GM19025 (cell line): ENCODE data around the gene FIG4.
"Not testable (repeated sequence)": the region's sequence is repeated elsewhere in the genome, so short reads cannot be mapped to it uniquely, and the experiment has no call there.

Experiments
- ATAC-seq: cut with Tn5 transposase; IDR thresholded peaks from one replicate; pipeline ENCODE4 v1.9.1; 2021; ENCODE audit warnings: mild to moderate bottlenecking, low read depth, moderate library complexity; ENCODE audit not compliant: unreplicated experiment

Gene FIG4

DNA sequence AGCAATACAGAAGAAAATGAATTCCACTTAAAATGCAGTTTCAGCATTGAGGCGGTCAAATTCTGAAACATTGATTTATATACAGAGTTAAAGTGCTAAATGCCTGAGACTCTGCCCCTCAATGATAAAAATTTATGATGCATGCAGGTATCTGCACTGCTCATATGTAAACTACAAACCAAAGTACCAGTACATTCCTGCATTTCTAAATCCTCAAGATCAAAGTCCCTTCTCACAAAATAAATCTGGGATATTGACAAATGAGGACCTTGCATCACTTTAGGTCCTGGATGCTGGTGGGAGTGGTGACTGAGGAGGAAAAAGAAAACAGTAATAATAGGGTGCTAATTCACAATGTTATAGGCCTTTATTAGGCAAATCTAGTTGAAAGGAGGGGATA lies 101.9 kb downstream of the FIG4 start:
- no peak for ATAC-seq

DNA sequence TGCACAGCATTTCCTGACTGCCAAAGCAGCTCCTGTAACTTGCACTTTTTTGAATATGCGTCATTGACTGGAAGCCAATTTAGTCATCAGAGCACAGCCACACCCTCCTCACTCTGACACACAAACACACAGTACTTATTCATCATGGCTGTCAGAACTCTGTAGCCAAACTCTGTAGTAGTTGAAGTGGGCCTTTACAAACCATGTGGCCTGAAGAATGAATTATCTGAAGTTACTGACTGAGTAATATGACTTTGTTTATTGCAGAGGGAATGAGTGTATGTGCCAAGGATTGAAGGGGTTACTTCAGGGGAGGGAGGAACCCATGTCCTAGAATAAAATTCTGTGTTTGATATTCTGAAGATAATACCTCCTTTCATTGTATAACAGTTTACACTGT lies 102.7 kb downstream of the FIG4 start:
- ATAC-seq: no peak

DNA sequence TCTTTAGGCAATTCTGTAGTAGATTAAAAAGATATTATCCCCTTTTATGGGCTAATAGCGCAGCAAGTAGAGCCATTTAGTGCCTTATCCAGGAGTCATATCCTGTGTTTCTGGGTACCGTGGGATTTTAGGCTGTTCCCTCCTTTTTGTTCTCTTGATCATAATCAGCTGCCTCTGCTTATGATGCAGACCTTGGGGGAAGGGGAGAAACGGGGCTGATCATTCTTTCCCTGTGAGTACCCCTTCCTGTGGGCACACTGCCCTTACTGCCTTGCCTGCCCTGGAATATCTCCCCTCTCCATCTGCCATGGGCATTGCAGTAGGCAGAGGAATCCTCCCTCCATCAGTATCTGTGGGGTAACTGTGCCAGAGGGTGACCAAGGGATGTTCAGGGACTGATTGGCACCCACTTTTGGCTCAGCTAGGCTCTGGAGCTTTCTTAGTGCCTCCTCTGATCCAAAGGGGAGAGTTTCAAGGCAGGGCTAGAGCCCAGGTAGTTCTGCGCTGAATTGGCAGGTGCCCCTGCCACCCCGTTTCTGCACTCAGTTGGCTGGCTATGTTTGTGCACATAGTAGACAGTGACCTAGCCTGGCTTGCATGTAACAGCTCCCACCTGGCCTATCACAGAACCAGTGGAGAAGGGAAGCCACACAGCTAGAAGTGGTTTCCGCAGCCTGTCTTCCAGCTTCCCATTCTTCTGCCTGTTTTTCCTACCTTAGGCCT lies 103.3 kb downstream of the FIG4 start:
- no peak for ATAC-seq

DNA sequence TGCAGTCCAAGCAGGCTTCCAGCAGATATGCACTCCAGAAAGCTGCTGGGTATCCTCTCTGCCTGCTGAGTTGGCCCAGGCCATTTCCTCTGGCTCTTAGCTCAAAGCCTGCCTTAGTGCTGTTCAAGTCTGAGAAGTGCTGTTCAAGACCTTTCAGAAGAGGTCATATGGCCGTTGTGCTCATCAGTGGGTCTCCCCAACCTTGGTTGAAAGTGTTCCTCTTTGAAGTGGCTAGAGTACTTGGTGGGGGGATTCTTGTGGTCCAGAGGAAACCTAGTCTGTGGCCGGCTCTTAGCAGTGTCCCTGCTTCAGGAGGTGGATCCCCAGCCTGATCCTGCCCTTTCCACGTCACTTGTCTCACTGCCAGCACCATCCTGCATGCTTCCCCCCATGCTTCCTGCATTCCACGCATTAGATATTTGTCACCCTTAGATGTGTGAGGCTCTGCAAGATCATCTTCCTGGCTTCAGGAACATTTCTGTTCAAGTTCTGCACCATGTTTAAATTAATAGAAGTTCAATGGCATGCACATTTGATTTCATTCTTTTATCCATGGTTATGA lies 105.0 kb downstream of the FIG4 start:
- ATAC-seq: no peak

DNA sequence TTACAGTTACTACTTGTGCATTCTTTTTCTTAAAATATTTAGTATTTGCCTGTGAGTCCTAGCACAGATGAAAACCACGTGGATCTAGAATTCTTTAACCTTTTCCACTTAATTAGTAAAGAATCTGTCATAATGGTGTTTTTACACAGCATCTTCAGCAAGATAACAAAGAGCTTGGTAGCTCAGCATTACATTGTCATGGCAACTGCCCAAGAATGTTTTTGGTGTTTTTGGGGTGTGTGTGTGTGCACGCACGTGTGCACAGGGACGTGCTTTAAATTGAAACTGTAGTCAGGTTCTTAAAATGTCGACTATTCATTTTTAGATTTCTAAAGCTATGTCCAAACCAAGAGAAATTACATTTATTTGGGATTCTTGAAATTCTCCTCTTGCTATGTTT lies 108.0 kb downstream of the FIG4 start:
- ATAC-seq: no peak

DNA sequence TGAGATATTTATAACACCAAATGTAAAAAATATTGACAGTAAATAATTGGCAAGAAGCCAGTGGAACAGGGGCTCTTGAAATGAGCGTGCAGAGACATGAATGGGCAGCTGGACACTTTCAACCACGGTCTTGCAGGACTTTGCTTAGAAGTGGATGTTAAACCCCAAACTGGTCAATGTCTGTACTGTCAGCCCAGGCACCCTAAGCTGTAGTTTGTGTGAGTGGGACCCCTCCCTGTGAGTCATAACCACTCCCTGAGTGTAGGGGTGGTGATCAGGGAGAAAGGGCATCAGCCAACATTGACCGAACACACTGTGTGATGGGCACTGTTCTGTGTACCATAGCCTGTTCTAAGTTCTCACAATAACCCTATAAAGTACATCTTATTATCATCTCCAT lies 108.6 kb downstream of the FIG4 start:
- no peak for ATAC-seq

DNA sequence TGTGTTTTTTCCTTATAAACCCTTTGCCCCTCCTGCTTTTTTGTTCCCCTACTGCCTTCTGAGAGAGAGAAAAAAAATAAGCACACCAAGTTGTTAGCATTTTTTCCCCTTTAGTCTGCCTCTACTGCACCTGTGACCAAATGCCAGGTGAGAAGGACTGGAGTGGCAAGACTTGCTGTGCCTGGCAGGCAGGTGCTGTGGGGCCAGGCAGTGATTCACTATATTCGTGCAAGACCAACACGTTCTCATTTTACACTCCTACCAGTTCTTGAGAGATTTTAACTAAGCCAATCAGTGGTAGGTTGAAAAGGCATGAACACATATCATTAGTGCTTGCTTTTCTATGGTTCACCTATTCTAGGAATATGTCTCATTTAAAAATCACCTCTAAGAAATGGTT lies 109.7 kb downstream of the FIG4 start:
- no peak for ATAC-seq

DNA sequence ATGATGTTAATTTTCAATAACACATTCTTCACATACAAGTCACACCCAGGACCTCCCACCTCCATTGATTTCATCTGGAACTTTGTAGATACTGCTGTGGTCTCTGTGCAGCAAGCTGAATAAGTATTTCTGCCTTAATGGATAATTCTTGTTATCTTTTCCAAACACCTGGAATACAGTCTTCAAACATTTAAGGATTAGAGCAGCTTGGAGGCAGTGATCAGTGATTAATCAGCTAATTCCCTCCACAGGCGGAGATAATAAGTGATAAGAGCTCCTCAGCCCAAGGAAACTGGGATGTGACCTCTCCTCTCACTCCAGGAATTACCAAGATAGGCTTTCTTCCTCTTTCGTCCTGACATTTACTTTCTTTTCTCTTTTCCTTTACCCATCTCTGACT lies 110.7 kb downstream of the FIG4 start:
- no peak for ATAC-seq

DNA sequence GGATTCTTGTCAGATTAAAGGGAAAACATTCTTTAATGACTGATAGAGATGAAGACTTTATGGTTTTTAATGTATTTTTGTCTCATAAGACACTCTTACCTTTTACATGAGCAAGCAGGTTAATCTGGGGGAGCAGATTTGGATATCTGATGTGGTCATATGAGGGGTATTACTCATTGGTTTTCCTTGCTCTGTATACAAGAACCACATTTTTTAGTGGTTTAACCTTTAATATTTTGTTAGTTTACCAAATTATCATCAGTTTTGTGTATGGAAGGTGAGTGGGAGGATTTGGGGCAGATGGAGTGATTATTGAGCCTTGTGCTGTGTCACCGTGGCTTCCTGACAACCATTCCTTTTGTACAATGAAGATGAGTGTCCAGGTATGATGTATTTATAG lies 112.9 kb downstream of the FIG4 start:
- ATAC-seq: no peak

DNA sequence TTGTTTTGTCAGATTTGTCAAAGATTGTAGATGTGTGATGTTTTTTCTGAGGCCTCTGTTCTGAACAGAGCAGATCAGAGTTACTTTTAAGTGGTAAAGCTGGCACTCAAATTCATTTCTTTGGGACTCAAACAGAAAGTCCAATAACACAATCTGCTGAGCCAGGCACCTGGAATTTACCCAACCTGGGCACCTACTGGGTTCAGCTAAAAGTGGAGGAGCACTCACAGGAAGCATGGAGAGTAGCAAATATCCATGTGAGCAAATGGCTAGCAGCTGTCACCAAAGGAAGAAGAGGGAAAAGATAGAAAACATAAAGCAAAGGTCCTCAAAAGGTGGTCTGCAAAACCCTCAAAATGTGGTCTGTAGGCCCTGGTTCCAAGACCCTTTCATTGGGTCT lies 116.8 kb downstream of the FIG4 start:
- ATAC-seq: no peak

DNA sequence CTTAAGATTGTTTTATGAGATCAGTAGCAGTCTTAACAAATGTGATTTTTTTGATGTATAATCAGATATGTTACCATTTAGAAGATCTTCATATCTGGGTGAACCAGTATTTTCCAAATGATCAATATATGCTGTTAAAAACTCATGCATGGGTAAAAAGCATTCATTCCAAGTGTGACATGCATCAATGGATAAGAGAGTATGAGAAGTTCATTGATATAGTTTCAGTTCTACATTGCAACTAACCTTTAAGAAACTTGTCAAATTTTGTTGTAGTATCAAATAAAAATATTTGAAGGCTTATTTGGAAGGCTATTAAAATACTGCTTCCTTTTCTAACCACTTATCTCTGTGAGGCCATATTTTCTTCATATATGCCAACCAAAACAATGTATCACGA lies 117.7 kb downstream of the FIG4 start:
- no peak for ATAC-seq

DNA sequence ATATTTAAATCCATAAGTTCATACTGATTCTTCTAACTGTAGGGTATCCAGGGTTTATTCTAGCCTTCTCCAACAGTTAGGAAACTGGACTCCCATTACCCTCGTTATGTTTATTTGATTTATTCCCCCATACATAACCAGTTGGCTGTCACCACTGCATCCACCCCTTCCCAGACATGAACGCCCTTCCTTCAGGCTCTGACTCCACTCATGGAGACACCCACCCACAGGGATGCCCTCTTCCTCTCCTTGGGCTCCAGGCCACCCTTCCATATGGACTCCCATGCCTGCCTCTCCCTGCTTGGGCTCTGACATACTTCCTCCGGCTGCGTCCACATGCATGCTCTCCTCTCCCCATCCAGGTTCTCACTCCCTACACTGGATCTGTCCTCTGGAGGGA lies 124.0 kb downstream of the FIG4 start:
- no peak for ATAC-seq

DNA sequence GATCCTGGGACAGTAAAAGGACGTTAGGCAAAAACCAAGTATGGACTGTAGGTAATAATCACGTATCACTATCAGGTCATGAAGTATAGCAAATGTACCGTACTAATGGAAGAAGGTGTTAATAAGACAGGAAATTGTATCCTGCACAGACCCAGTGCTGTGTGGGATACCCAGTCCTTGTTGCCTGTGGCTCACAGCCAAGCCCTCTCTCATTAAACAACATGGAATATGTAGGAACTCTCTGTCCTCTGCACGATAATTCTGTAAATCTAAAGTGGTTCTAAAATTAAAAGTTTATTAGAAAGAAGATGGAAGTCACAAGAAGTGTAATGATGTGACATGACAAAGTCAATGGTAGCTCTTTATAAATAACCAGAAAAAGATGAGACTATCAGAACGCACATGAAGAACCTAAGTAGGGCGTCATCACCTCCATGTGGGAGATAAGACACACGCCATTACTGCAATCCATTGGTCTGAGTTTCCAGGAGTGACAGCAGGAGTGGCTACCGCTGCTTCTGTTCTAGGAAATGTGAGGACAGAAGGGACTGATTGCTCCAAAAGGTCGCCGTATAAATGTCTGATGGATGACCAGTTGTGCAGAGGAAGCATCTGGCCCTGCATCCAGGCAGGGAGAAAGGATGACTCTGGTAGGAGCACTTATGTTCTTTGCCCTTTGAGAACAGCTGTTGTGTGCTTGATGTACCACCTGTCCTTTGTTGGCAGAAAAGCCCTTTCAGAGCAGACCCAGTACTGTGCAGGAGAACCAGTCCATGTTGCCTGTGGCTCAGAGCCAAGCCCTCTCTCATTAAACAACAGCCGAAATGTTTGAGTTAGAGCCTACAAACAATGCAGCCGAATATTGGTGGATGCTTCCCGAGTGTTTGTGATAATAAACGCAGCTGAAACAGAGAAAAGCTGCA lies 125.6 kb downstream of the FIG4 start:
- ATAC-seq: no peak

DNA sequence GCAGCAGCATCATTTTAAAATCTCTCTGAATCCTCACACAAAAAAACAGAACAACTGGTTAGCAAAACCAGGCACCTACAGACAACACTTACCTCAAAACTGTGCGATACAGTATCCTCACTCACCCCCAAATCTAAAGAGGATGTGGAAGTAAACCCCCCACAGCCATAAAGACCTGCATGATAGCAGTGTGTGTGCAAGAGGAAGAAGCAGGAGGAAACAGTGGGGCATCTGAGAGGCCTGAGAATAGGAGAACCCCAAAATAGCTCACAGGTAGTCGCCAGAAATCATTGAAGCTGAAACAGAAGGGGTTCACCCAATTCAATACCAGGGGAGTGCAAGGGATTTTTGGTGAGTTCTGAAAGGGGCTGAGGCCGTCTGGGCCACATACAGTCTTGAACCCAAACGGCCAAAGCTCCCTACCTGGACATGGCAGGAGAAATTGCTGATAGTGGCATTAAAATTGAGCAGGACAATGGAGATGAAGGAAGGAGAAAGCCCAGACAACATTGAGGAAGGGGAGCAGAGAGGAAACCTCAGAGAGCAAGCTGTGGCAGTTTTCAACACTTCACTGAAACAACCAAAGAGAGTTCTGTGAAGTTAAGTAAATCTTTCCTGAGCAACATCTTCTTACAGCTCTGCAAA lies 129.7 kb downstream of the FIG4 start:
- no peak for ATAC-seq

DNA sequence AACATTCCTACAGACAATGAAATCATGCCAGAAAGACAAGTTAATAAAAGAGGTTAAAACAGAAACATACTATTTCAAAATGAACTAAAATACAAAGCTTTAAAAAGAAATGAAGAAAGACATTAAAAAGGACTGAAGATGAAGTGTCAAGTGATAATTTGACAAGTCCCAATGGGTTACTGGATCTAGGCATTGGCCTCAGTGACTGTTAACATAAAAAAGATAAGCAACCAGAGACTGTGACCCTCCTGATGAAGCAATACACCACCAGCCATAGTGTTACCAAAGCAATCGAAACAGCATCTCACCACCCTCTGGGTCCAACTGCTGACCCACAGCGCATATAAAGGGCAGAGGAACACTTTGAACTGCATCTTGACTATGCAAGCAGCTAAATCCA lies 130.3 kb downstream of the FIG4 start:
- ATAC-seq: no peak

DNA sequence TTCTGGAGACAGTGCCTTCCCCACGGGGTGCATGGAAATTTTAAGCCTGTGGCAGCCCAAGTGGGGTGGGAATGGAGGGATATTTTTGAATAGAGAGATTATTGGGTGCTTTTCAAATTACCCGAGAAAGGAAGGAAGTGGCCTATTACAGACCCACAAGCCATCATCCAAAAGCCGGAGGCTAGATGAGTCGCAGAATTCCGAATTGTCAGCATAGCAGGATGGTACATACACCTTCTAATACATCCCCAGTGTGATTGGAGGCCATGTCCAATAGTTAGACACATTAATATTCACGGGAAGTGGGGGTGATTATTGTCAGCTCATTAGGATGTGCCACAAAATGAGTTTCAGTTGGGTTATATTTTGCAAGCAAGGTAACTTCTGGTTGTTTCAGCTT lies 133.0 kb downstream of the FIG4 start:
- no peak for ATAC-seq

DNA sequence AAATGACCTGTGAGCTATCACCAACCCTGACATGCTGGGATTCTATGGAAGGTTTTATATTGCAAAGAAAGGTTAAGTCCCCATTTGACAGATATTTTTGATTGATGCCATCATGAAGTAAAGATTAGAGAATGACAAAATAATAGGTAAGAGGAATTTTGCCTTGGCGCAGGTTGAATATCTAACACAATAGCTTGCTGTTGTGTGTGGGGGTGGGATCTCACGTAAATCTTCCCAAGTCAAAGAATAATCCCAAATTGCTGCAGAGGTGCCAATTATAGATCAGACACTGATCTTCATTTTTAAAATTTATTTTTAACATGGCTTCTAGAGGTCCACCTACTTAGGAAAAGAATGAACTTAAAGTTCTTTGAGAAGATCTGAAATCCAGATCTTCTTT lies 135.5 kb downstream of the FIG4 start:
- no peak for ATAC-seq

DNA sequence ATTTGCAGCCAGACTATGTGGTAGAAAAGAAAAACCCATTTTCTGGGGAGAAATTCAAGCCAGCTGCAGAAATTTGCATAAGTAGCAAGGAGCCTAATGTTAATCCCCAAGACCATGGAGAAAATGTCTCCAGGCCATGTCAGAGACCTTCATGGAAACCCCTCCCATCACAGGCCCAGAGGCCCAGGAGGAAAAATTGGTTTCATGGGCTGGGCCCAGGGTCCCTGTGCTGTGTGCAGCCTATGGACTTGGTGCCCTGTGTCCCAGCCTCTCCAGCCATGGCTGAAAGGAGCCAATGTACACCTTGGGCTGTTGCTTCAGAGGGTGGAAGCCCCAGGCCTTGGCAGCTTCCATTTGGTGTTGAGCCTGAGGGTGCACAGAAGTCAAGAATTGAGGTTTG lies 140.3 kb downstream of the FIG4 start:
- not testable (repeated sequence) for ATAC-seq

DNA sequence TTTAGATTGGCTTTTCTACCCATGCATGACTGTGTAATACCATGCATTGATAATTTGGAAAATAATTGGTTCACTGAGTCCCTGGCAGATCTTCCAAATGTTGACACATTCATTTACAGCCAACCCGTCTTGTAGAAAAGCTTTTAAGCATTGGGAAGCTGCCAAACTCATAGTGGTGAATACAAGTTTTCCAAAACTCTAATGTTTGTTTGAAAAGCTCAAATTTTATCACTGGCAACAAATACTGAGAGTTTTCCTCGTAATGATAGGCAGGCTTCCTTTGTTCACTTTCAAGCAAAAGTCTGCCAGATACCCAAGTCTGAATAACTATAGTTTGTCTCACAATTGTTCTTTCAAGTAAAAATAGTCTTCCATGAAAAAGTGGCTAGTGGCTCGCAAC lies 143.0 kb downstream of the FIG4 start:
- no peak for ATAC-seq

DNA sequence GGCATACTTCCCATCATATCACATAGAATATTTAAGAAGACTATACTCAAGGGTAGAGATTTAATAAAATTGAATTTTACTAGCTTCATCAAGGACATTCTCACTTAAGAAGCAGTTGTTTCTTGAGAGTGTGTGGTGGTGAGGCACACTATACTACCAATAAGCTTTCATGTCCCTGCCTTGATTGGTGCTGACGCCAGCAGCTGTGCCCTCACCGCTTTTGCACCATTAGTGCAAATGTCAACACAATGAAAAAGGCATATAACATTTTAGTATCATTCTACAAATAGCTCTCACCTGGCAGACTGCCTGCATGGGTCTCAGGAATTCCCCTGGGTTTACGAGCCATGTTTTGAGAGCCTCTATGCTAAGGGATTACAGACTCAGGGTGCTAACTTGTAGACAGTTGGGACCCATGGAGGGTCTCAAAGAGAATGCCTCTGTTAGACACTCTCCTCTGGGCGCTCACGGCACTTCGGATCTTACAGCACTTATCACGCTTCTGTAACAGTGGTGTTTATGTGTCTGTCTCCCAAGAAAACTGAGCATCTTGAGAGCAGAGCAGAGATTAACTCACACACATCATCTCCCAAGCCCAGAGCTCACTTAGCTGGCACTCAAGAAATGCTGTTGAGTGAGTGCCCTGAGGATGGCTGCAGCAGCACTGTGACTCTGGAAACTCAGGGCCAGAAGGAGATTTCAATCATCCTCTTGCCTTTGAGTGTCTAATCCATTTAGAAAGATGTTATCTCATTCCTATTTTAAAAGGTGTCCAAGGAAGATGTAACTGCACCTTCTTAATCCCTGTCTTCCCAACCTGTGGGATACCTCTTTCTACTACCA lies 143.7 kb downstream of the FIG4 start:
- ATAC-seq: no peak
